Right renal cortex interstitium (tissue), 3 donors: ENCODE results near the gene MYL11. TPM values are rescaled to one million over a fixed set of nuclear protein-coding genes. Genes with fewer than 3 reads are reported as not detected.

Experiments
- DNase-seq, 3 donors: peaks; one replicate each; pipeline ENCODE4 v3.0.0-alpha.2; 2013; ENCODE audit warnings: low read depth in 3 of 3, low spot score in 2 of 3
- polyA plus RNA-seq, 3 donors: library from polyadenylated mRNA; unstranded; fragments of 120-200 nt; gene quantifications; one replicate each; pipeline ENCODE4 v1.2.1, GENCODE V29; 2013; ENCODE audit not compliant: insufficient read length in 3 of 3

MYL11 gene
- polyA plus RNA-seq, 3 donors = 0.72 to 1.0 (median 0.83) TPM

DNA sequence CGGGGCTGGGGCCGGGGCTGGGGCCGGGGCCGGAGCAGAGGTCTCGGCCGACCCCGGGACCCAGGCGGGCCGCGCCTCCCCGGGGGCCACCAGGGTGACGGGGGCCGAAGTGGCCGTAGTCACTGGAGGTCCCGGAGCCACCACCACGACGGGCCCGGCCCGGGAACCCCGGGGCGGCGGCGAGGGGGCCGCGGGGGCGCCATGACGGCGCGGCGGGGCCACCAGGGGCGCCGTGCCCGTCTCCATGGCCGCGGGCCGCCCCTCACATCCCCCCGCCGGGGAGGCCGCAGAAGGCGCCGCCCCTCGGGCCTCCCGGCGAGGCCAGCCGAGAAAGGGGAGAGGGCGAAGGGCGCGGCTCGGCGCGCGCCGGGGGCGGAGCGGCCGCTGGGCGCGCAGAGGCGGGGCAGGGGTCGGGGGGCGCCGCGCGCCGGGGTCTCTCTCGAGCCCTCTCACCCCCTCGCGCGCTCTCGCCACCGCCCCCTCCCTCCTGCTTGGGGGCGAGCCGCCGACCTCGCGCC, 4.6 kb upstream of the MYL11 start:
- DNase-seq = no peak

DNA sequence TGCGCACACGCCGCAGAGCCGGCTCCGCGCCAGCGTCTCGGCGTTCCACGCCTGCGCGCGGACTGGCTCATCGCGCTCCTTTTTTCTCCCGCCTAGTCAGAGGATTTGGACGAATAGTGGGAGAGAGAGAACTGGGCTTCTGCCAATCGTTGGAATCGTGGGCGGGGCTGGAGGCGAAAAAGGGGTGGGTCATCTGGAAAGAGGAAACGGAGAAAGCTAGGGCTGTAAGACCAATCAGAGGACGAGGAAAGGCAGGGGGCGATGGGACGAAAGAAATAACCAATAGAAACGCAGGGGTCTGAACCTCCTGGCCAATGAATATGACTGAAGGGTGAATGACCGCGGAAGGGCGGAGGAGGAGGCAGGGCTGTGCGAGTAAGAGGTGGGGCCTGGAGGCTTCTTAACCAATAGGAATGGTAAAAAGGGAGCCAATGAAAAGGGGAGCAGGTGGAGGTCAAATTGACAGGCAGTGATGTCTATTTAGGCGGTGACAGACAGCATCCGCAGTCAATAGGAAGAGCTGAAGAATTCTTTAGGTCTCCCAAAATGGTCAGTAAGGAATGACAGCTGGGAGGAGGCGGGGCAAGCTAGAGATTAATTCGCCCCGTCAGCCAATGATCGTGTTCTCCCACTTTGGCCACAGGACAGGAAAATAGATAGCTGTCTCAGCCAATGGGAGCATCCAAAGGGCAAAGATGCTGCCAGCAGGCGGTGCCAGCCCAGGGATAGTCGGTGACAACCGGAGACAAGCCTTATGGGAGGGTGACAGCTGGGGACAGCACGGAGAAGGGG, 4.0 kb upstream of the MYL11 start, which contains the start of gene TBC1D10B:
TSS of gene TBC1D10B (minus strand) at position 39 of the 792 bp plus-strand sequence. CDS start 311 bp downstream, outside the sequence.
- DNase-seq = peak; percentile 99 to 100 (median 100)

DNA sequence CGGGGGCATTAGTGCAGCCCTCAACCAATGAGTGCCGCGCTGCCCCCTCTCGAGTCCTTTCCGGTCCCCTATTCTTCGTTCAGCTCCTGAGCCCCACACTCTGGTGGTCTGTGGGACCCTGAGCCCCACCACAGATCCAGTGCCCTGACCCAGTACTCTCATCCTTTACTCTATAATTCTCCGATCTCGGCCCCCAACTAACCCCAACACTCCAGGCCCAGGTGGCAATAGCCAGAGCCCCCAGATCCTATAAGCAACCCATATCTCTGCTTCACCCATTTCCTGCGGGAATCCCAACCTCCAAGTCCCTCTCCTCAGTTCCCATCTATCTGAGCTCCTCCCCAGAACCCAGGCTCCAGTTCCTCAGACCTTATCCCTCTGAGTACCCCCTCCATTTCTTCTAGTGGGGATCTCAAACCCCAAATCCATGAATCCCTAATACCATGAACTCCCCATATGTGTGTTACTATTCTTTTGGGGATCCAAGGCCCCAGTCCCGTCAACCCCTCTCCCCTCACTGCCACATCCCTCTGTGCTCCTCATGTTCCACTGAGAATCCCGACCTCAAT, 3.3 kb upstream of the MYL11 start:
- DNase-seq = no peak

DNA sequence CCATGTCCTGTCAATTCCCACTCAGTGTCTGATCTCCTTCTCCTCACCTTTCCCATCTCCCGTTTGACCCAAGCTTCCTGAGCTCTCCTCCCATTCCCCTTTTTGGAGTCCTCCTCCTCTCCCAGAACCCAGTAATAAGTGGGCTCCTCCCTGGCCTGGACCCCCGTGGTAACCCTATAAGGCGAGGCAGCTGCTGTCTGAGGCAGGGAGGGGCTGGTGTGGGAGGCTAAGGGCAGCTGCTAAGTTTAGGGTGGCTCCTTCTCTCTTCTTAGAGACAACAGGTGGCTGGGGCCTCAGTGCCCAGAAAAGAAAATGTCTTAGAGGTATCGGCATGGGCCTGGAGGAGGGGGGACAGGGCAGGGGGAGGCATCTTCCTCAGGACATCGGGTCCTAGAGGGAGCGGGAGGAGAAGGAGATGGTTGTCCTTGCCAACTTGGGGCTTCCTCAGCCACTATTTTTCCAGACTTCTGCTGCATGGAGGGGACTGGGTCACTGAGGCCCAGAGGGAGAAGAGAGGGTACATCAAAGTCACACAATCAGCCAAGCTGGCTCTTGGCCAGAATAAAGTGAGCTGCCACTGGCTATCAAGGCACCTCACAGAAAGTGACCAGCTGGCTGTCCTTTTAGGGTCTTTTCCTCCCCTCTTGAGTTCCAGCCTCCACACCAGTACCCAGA, 2.4 kb upstream of the MYL11 start:
- DNase-seq = no peak

DNA sequence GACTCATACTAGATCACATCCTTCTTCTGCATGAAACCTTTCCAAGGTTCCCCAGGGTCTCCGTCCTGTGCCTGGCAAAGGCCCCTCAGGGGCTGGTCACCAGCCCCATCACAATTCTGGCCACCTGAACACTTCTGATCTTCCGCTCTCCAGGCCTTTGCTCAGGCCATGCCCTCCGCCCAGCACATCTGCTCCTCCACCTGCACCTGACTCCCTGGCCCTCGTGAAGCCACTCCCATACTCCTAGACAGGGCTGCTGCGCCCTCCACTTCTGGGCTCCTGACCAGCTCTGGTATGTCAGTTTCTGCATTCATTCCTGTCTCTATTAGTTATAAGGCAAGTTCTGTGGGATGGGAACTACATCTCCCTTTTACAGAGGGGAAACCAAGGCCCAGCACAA, 1.9 kb upstream of the MYL11 start:
- no peak for DNase-seq

DNA sequence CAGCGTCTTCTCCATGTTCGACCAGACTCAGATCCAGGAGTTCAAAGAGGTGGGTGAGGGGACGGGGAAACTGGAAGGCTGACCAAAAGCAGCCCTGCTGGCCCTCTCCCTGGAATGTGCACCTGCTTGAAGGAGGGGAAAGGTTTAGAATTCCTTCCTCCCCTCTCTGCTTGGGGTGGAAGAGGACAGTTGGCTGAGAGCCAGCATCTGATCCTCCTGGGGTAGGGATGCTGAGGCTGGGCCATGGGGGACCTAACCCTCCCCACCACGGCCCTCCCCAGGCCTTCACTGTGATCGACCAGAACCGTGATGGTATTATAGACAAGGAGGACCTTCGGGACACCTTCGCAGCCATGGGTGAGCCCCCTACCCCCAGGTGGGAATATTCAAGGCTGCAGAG, 1.3 kb downstream of the MYL11 start:
- no peak for DNase-seq

DNA sequence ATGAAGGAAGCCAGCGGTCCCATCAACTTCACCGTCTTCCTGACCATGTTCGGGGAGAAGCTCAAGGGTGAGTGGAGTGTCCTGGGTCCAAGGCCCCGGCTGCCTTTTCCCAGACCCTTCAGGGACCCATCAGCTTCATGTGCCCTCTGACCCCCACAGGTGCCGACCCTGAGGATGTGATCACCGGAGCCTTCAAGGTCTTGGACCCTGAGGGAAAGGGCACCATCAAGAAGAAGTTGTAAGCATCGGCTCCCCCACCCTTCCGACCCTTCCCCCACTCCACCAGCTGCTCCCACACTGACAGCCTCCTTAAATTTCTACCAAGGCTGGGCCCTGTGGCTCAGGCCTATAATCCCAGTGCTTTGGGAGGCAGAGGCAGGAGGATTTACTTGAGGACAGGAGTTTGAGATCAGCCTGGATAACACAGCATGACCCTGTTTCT, 1.9 kb downstream of the MYL11 start:
- DNase-seq = no peak

DNA sequence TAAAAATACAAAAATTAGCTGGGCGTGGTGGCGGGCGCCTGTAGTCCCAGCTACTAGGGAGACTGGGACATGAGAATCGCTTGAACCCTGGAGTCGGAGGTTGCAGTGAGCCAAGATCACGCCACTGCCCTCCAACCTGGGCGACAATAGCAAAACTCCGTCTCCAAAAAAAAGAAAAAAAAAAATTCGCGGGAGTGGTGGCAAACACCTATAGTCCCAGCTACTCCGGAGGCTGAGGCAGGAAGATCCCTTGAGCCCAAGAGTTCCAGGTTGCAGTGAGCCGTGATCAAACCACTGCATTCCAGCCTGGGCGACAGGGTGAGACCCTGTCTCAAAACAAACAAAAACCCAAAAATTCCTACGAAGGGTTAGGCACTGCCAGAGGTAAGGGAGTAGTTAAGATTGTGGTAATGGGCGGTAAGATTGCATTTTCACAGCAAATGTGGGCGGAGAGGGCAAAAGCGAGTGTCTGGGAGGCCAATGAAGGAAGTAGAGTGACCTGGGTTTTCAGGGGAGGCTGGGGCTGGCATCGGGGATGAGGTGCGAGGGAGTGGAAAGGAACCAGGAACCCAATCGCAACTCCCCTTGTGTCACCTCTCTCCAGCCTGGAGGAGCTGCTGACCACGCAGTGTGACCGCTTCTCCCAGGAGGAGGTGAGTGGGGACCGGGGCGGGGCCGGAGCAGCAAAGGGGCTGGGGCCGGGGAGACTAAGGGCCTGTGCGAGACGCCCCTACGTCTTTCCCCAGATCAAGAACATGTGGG, 2.6 kb downstream of the MYL11 start:
- DNase-seq = peak in 1 of 3 donors; percentile 50

DNA sequence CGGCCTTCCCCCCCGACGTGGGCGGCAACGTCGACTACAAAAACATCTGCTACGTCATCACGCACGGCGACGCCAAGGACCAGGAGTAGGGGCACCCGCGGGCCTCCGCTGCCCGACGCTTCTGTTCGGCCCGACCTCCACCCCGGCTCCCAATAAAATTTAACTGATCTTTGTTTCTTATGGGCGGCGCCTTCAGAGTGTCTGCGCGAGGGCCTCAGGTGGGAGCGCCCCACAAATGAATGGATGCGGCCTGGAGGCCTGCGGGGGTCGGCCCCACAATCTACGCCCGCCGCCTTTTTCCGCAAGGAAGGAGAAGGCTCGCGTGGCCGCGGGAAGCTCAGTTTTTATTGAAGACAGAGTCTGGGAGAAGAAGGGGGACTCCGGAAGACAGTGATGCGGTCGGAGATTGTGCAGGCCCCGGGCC, 3.2 kb downstream of the MYL11 start:
- peak in 2 of 3 donors; percentile 80 for DNase-seq

DNA sequence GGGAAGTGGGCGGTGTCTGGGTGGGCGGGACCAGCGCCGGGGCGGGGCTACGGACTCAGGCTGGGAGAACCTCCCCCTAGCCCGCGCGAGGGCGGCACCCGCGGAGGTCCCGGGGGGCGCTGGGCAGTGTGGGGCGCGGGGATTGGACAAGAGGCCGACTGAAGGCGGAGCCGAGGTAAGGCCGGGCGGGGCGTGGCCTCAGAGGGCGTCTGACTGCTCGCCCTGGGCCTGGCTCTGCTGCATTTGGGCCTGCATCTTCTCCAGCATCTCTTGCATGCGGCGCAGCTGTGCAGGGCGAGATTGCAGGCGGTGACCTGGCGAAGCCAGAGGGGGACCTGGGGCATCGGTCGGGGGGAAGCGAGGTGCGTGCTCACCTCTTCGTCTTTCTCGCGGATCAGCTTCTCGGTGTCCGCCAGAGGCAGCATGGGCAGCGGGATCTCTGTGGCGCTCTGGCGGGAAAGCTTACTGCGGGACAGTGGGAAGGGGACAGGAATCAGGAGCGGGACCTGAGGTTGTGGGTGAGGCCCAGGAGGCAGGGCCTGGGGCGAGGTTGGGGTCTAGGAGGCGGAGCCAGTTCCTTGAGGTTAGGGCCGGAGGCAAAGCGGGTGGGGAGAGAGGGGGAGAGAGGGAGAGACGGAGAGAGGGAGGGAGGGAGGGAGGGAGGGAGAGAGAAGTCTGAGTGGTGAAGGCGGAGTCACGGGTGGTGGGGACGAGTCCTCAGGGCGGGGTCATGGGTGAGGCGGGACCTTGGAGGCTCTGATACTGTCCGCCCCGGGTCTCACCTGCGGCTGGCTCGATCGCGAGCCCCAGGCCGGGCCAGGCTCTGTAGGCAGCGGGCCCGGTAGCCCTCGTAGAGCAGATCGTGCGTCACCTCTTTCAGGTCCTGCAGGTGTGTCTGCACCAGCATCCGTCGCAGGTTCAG, 3.9 kb downstream of the MYL11 start:
- DNase-seq = peak; percentile 86 to 96 (median 94)

DNA sequence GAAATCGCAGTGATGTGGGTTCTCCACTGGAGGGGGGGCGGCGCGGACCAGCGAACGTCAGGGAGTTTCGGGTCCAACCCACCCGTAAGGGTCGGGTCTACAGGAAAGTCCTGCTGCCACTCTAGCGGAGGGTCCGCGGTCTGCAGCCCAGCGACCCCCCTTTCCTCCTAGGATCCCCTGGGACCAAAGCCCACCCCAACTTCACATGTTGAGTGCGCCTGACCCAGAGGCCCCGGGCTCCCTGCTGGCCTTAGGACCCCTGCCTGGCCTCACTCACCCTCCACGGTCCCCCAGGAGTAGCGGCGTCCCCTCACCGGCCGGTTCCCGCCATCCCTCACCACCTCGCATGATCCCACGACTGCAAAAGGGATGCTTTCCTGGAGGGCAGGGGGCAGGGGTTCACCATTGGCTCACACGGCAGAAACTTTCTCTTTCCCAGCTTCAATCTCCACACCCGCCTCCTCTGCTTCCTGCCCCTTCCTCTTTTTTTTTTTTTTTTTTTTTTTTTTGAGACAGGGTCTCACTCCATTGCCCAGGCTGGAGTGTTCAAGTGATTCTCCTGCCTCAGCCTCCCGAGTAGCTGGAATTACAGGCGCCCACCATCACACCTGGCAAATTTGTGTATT, 4.7 kb downstream of the MYL11 start:
- no peak for DNase-seq

DNA sequence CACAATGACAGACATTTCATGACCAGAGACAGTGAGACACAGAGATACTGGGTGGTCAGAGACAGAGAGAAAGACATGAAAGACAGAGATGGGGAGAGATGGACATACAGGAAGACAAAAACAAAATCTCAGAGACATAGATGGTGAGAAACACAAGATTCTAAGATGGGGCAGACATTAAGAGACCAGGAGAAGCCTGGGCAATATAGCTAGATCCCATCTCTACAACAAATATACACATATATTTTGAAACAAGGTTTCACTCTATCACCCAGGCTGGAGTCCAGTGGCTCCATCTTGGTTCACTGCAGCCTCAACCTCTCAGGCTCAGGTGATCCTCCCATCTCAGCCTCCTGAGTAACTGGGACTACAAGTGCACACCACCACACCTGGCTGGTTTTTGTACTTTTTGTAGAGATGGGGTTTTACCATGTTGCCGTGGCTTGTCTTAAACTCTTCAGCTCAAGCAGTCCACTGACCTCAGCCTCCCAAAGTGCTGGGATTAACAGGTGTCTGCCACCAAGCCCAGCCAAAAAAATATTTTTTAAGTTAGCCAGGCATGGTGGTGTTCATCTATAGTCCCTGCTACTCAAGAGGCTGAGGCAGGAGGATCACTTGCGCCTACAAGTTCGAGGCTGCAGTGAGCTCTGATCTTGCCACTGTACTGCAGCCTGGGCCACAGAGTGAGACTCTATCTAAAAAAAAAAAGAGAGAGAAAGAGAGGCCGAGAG, 5.6 kb downstream of the MYL11 start:
- no peak for DNase-seq

DNA sequence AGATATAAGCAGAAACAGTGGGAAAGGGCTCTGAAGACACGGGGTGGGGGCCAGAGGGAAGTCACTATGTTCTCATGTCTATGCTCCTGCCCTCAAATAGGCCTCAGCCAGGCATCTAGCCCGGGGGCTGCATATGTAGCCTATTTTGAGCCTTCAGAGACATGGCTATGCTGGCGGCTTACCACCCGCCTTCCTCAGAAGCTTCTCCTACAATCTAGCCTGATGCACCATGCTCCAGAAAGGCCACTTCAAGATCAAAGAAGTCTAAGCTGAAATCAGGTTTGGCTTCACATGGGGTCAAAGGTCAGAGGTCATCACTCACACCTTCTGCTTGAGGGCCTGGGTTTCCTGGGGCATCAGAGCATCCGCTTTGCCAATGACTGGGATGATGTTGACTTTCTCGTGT, 6.2 kb downstream of the MYL11 start:
- no peak for DNase-seq

DNA sequence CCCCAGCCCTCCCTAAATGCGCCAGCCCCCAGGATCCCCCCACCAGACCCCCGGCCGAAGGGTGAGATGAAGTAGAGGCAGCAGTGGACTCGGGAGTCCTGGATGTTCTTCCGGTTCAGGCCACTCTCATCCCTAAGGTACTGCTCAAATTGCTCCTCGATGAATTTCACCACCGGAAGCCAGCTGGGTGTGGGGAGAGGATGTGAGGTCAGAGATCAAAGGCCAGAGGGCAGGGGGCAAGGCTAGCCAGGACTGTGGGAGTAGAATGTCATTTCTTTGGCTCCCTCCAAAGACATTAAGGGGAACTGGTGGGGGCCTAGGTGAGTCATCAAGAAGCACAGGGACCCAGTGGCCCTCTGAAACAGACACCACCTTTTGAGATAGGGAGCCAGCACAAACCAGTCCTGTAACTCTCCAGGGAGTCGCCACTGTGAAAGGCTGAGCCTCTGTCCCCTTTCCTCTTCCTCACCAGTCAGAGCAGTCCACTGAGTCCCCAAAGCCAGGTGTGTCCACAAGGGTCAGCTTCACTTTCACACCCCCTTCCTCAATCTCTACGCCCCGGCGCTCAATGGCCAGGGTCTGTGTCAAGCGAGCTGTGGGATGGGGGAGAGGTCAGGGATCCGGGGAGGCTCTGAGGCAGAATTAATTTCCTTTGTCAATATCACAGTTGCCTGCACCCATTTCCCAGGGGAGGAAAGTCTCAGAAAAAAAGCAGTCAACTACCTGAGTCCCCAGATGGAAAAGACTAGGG, 6.9 kb downstream of the MYL11 start:
- no peak for DNase-seq

DNA sequence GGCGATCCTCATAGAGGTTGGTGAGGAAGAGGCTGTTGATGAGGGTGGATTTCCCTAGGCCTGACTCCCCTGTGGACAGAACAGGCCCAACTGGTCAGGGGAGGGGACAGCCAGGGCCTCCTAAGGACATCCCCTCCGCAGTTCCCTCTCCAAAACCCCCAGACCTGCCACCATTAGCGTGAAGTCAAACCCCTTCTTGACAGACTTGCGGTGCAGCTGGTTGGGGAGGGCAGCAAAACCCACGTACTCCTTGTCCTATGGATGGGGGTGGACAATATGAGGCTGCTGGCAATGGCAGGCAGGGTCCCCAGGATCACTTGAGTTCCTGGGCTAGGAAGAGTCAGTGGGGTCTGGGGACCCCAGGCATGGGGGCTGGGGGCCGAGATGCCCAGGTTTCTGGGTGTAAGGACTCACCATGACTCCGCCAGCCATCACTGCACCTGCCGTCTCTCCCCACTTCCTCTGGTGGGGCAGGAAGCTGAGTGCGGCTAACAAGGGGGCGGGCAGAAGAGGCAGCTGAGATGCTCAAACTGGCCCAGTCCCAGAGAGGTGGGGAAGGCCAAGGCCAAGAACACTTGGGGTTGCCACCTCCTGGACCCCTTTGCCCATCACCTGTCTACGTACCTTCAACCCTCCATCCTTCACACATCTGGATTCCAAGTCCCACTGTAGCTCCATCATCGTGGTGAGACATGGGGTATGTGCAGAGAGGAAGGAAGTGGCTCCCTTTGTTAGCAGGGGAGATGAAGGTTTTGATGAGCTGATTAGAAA, 7.7 kb downstream of the MYL11 start, which contains the start of gene SEPTIN1:
TSS of gene SEPTIN1 (minus strand) at position 451 of the 771 bp plus-strand sequence. CDS start at position 432, 19 bp downstream.
- no peak for DNase-seq

DNA sequence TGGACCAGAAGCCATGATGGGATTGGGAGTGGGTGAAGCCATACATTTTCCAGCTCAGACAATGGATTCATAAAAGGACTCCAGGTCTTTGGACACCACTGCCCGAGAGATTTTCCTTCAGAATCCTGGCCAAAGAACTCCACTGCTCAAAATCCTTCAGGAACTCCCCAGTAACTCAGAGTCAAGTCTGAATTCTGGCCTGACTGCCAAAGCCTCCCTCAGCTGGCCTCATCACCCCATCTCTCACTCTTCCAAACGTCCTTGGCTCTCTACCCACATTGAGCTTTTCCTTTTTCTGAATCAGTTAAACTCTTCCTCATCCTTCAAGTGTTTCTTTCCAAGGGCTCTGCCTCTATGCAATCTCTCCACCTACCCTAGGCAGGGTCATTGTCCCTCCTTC, 8.9 kb downstream of the MYL11 start:
- no peak for DNase-seq
